Measurements from ENCODE around the gene DCAF6.

GRCh38 chr1:168000656-168001055, 64.2 kb downstream of the DCAF6 start:
- TF ChIP-seq CTCF (IDR thresholded peaks at IDR 0.05; ENCODE audit: low read depth, low read length) (no peak), EZH2phosphoT487 (IDR thresholded peaks at IDR 0.05; ENCODE audit: low read depth) (no peak)
